ENCODE measurements around the gene ISX. TPM values are rescaled to one million over a fixed set of nuclear protein-coding genes. Genes with fewer than 3 reads are reported as not detected.

Gene ISX
- total RNA-seq, 1 experiment from 2014 or later, result not detected

- TF ChIP-seq CTCF (conservative IDR thresholded peaks at IDR 0.05; ENCODE audit: low read depth, low read length), result no peak
- Histone ChIP-seq H3K4me2 (ENCODE audit: low read length) (no peak overlapping the region), H3K9me3 (ENCODE audit: low read length) (no peaks in the 10 kb centered on the region), H3K79me2 (ENCODE audit: low read length) (no peaks in the 10 kb centered on the region), H3K27ac (ENCODE audit: low read length) (no peak overlapping the region), H2AFZ (ENCODE audit: low read length) (no peak overlapping the region), H4K20me1 (ENCODE audit: low read length) (no peaks in the 10 kb centered on the region), H3F3A (ENCODE audit: low read length, unreplicated experiment) (no peaks in the 10 kb centered on the region), H3K9ac (ENCODE audit: low read length) (no peak overlapping the region), H3K4me1 (ENCODE audit: insufficient read depth, low read length) (no peaks in the 10 kb centered on the region), H3K36me3 (ENCODE audit: low read depth, low read length) (no peaks in the 10 kb centered on the region), H3K27me3 (ENCODE audit: low read length) (no peaks in the 10 kb centered on the region), H3K4me3 (ENCODE audit: low read length) (no peak overlapping the region), H3K9me2 (replicated peaks; ENCODE audit: low read length) (no peaks in the 10 kb centered on the region)
- DNase-seq (no peak), ATAC-seq (no peak)
- intact Hi-C loops (cut with micrococcal nuclease), result no loop called here
- BruUV-seq (replicated peaks), result no TSS peak
- ChIA-PET POLR2A (ENCODE audit: unreplicated experiment) (no interaction called here), CTCF (no interaction called here)
Measured at GRCh38 chr22:35059632-35060031, 6.3 kb upstream of the ISX start.

- CTCF ChIA-PET, result no interaction called here
- no peak for ATAC-seq
- BruUV-seq (replicated peaks), result no TSS peak
Measured at GRCh38 chr22:35064664-35065063, 1.3 kb upstream of the ISX start.

DNA sequence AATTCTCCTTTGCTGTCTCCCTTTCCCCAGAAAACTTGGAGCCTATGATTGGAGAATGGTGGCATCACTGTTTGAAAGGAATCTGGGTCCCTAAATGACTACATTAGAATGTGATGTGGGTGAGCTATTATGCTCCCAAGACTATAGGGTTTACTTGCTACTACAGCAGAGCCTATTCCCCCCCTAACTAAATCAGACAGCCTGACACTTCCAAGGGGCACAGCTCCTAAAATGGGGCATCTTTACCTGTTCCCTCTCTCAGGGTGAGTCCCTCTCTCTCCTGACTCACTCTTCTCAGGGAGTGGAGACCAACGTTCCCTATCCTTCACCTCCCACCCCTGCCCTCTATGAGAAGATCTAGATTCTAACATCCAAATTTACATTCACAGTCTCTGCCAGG is 775 bp upstream of the ISX start:
- Histone ChIP-seq H3K9me3 (ENCODE audit: low read length) (no peaks in the 10 kb centered on the region), H3K9ac (ENCODE audit: low read length) (no peak overlapping the region), H3K79me2 (ENCODE audit: low read length) (no peaks in the 10 kb centered on the region), H3K4me3 (ENCODE audit: low read length) (no peak overlapping the region), H3K27me3 (ENCODE audit: low read length) (no peaks in the 10 kb centered on the region), H4K20me1 (ENCODE audit: low read length) (no peaks in the 10 kb centered on the region), H2AFZ (ENCODE audit: low read length) (no peak overlapping the region), H3K4me1 (ENCODE audit: insufficient read depth, low read length) (0 out of 2 replicates have a peak, but pooled peaks cover 5% of the 10 kb centered on the region), H3K27ac (ENCODE audit: low read length) (no peak overlapping the region), H3K9me2 (replicated peaks; ENCODE audit: low read length) (no peaks in the 10 kb centered on the region), H3F3A (ENCODE audit: low read length, unreplicated experiment) (no peaks in the 10 kb centered on the region), H3K4me2 (ENCODE audit: low read length) (no peak overlapping the region), H3K36me3 (ENCODE audit: low read depth, low read length) (no peaks in the 10 kb centered on the region)
- intact Hi-C loops (cut with micrococcal nuclease), result no loop called here
- ChIA-PET POLR2A (ENCODE audit: unreplicated experiment) (no interaction called here), CTCF (no interaction called here)
- TF ChIP-seq EZH2phosphoT487 (IDR thresholded peaks at IDR 0.05; ENCODE audit: borderline replicate concordance, low read length) (no peak), EZH2 (IDR thresholded peaks at IDR 0.05; ENCODE audit: low read length, unreplicated experiment) (no peak), CTCF (conservative IDR thresholded peaks at IDR 0.05; ENCODE audit: low read depth, low read length) (no peak)
- no peak for ATAC-seq
- BruUV-seq (replicated peaks), result no TSS peak
- DNase-seq, result no peak

More at GRCh38 chr22:35064664-35065063, 1.3 kb upstream of the ISX start:
- Histone ChIP-seq H4K20me1 (ENCODE audit: low read length) (no peaks in the 10 kb centered on the region), H3K4me2 (ENCODE audit: low read length) (no peak overlapping the region), H3K79me2 (ENCODE audit: low read length) (no peaks in the 10 kb centered on the region), H3K4me3 (ENCODE audit: low read length) (no peak overlapping the region), H3K27ac (ENCODE audit: low read length) (no peak overlapping the region), H3K4me1 (ENCODE audit: insufficient read depth, low read length) (0 out of 2 replicates have a peak, but pooled peaks cover 5% of the 10 kb centered on the region), H3K9ac (ENCODE audit: low read length) (no peak overlapping the region), H3F3A (ENCODE audit: low read length, unreplicated experiment) (no peaks in the 10 kb centered on the region), H3K27me3 (ENCODE audit: low read length) (no peaks in the 10 kb centered on the region), H3K9me2 (replicated peaks; ENCODE audit: low read length) (no peaks in the 10 kb centered on the region), H2AFZ (ENCODE audit: low read length) (no peak overlapping the region), H3K36me3 (ENCODE audit: low read depth, low read length) (no peaks in the 10 kb centered on the region), H3K9me3 (ENCODE audit: low read length) (no peaks in the 10 kb centered on the region)
- TF ChIP-seq EZH2 (IDR thresholded peaks at IDR 0.05; ENCODE audit: low read length, unreplicated experiment) (no peak), CTCF (conservative IDR thresholded peaks at IDR 0.05; ENCODE audit: low read depth, low read length) (no peak), EZH2phosphoT487 (IDR thresholded peaks at IDR 0.05; ENCODE audit: borderline replicate concordance, low read length) (no peak)
- POLR2A ChIA-PET (ENCODE audit: unreplicated experiment), result no interaction called here
- intact Hi-C loops (cut with micrococcal nuclease), result no loop called here
- DNase-seq, result peak; percentile 31

Data from PC-3 (cell line).